Effector memory CD4-positive, alpha-beta T cell (primary cell): ENCODE data around the gene MEF2C.

Experiments used
- DNase-seq, 3 donors: peaks; one replicate each; pipeline ENCODE4 v3.0.0-alpha.2; 2020
- H3K27ac ChIP-seq: 2 replicates; pipeline ENCODE4 v1.7.0; 2013; ENCODE audit warnings: mild to moderate bottlenecking, low read length, moderate library complexity; ENCODE audit not compliant: insufficient read depth, poor library complexity, severe bottlenecking
- H3K27me3 ChIP-seq: replicated peaks from 2 replicates; pipeline ENCODE4 v1.7.0; 2013; ENCODE audit warnings: mild to moderate bottlenecking, low read length; ENCODE audit not compliant: insufficient read depth, control insufficient read depth, poor library complexity, severe bottlenecking
- H3K36me3 ChIP-seq: 2 replicates; pipeline ENCODE4 v1.7.0; 2013; ENCODE audit warnings: mild to moderate bottlenecking, low read length, moderate library complexity; ENCODE audit not compliant: control insufficient read depth, insufficient read depth
- H3K4me1 ChIP-seq: 2 replicates; pipeline ENCODE4 v1.7.0; 2013; ENCODE audit warnings: low read length, mild to moderate bottlenecking; ENCODE audit not compliant: control insufficient read depth, insufficient read depth, poor library complexity, severe bottlenecking
- H3K4me3 ChIP-seq: 2 replicates; pipeline ENCODE4 v1.7.0; 2013; ENCODE audit warnings: low read length, low read depth, mild to moderate bottlenecking; ENCODE audit not compliant: insufficient read depth, poor library complexity, severe bottlenecking
- H3K9me3 ChIP-seq: 2 replicates; pipeline ENCODE4 v1.7.0; 2013; ENCODE audit warnings: mild to moderate bottlenecking, low read length, moderate library complexity; ENCODE audit not compliant: control insufficient read depth

The MEF2C gene

GRCh38 chr5:88847420-88847819 is 35.6 kb downstream of the MEF2C start:
- Histone ChIP-seq H3K27me3 (no peaks in the 10 kb centered on the region), H3K4me3 (no peak overlapping the region), H3K27ac (no peak overlapping the region), H3K4me1 (no peaks in the 10 kb centered on the region), H3K36me3 (no peaks in the 10 kb centered on the region), H3K9me3 (no peaks in the 10 kb centered on the region)
- no peak for DNase-seq

GRCh38 chr5:88846434-88846833 is 36.5 kb downstream of the MEF2C start:
- H3K9me3 ChIP-seq = no peaks in the 10 kb centered on the region
- H3K36me3 ChIP-seq = no peaks in the 10 kb centered on the region
- no peak for DNase-seq
- H3K4me1 ChIP-seq = no peaks in the 10 kb centered on the region
- no peak overlapping the region for H3K4me3 ChIP-seq
- H3K27me3 ChIP-seq = no peaks in the 10 kb centered on the region
- no peak overlapping the region for H3K27ac ChIP-seq

GRCh38 chr5:88845081-88845697 is 37.8 kb downstream of the MEF2C start:
- no peak for DNase-seq
- Histone ChIP-seq H3K36me3 (no peaks in the 10 kb centered on the region), H3K27me3 (no peaks in the 10 kb centered on the region), H3K4me1 (no peaks in the 10 kb centered on the region), H3K4me3 (no peak overlapping the region), H3K9me3 (no peaks in the 10 kb centered on the region), H3K27ac (no peak overlapping the region)

- no peaks in the 10 kb centered on the region for H3K9me3 ChIP-seq
- H3K36me3 ChIP-seq = no peaks in the 10 kb centered on the region
- H3K4me1 ChIP-seq = no peaks in the 10 kb centered on the region
- no peak overlapping the region for H3K4me3 ChIP-seq
- H3K27ac ChIP-seq = no peak overlapping the region
- no peaks in the 10 kb centered on the region for H3K27me3 ChIP-seq
- DNase-seq = no peak
Measured at GRCh38 chr5:88842784-88843183, 40.2 kb downstream of the MEF2C start.

GRCh38 chr5:88841212-88841611 is 41.8 kb downstream of the MEF2C start:
- H3K9me3 ChIP-seq = no peaks in the 10 kb centered on the region
- H3K4me1 ChIP-seq = no peaks in the 10 kb centered on the region
- H3K36me3 ChIP-seq = no peaks in the 10 kb centered on the region
- H3K27me3 ChIP-seq = no peaks in the 10 kb centered on the region
- no peak for DNase-seq
- H3K4me3 ChIP-seq = no peak overlapping the region
- H3K27ac ChIP-seq = no peak overlapping the region

- Histone ChIP-seq H3K4me1 (no peaks in the 10 kb centered on the region), H3K27me3 (no peaks in the 10 kb centered on the region), H3K9me3 (no peaks in the 10 kb centered on the region), H3K36me3 (no peaks in the 10 kb centered on the region), H3K27ac (no peak overlapping the region), H3K4me3 (no peak overlapping the region)
- DNase-seq = no peak
Measured at GRCh38 chr5:88840495-88840894, 42.5 kb downstream of the MEF2C start.

GRCh38 chr5:88839238-88839637 is 43.7 kb downstream of the MEF2C start:
- Histone ChIP-seq H3K27me3 (no peaks in the 10 kb centered on the region), H3K36me3 (no peaks in the 10 kb centered on the region), H3K27ac (no peak overlapping the region)

GRCh38 chr5:88838500-88838899 is 44.5 kb downstream of the MEF2C start:
- Histone ChIP-seq H3K4me3 (no peak overlapping the region), H3K4me1 (no peaks in the 10 kb centered on the region), H3K27me3 (no peaks in the 10 kb centered on the region), H3K27ac (no peak overlapping the region), H3K9me3 (no peaks in the 10 kb centered on the region), H3K36me3 (no peaks in the 10 kb centered on the region)
- no peak for DNase-seq

More at GRCh38 chr5:88839238-88839637, 43.7 kb downstream of the MEF2C start:
- Histone ChIP-seq H3K4me1 (no peaks in the 10 kb centered on the region), H3K4me3 (no peak overlapping the region), H3K9me3 (no peaks in the 10 kb centered on the region)
- DNase-seq = no peak

- Histone ChIP-seq H3K27ac (no peak overlapping the region), H3K9me3 (no peaks in the 10 kb centered on the region), H3K36me3 (no peaks in the 10 kb centered on the region), H3K4me1 (no peaks in the 10 kb centered on the region), H3K27me3 (no peaks in the 10 kb centered on the region), H3K4me3 (no peak overlapping the region)
- DNase-seq = no peak
Measured at GRCh38 chr5:88837817-88838216, 45.2 kb downstream of the MEF2C start.

GRCh38 chr5:88837222-88837621 is 45.8 kb downstream of the MEF2C start:
- H3K27me3 ChIP-seq = no peaks in the 10 kb centered on the region
- DNase-seq = no peak
- H3K4me1 ChIP-seq = no peaks in the 10 kb centered on the region
- H3K27ac ChIP-seq = no peak overlapping the region
- no peaks in the 10 kb centered on the region for H3K9me3 ChIP-seq
- no peaks in the 10 kb centered on the region for H3K36me3 ChIP-seq
- no peak overlapping the region for H3K4me3 ChIP-seq
